HG03066 (cell line): ENCODE results near the gene GMDS.

Experiments used
- ATAC-seq: cut with Tn5 transposase; IDR thresholded peaks from one replicate; pipeline ENCODE4 v1.9.1; 2021; ENCODE audit warnings: low read depth; ENCODE audit not compliant: unreplicated experiment

The GMDS gene

GRCh38 chr6:2182251-2182650 is 63.2 kb downstream of the GMDS start:
- ATAC-seq: no peak

- ATAC-seq: no peak
Observed at GRCh38 chr6:2181567-2181966, 63.8 kb downstream of the GMDS start.

GRCh38 chr6:2179950-2180349 is 65.5 kb downstream of the GMDS start:
- no peak for ATAC-seq

DNA sequence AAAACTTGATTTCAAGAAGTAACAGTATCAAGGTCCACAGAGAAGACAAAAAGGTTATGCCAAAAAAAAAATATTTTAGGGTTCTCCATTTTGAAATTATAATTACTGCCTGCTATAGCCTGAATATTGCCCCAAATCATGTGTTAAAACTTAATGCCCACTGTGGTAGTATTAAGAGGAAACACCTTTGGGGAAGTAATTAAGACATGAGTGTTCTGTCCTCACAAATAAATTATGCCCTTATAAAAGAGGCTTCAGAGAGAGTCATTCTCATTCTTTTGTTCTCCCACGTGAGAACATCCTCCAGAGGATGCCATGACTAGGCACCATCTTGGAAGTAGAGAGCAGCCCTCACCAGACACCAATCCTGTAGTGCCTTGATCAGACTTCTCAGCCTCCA is 66.2 kb downstream of the GMDS start:
- ATAC-seq: no peak

DNA sequence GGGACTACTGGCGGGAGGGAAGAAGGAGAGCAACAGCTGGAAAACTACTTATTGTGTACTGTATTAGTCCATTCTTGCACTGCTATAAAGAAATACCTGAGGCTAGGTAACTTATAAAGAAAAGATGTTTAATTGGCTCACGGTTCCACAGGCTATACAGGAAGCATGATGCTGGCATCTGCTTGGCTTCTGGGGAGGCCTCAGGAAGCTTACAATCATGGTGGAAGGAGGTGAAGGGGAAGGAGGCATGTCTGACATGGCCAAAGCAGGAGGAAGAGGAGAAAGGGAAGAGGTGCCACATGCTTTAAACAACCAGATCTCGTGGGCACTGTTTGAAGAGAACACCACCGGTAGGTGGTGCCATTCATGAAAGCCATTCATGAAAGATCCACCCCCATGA is 67.3 kb downstream of the GMDS start:
- no peak for ATAC-seq

DNA sequence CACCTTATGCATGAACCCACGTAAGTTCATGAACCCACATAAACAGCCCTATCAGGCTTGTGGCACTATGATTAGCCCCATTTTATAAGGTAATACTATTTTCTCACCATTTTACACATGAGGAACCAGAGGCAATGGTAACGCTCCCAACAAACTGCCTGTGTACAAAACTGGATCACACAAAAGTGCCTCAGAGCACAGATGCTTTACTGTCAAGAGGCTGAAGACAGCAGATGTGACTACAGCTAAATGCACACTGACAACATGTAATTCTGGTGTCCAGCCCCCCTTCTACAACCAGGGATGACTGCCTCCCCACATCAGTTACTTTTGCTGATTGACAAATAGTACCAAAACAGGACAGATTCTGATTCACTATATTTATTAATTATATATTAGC is 69.6 kb downstream of the GMDS start:
- no peak for ATAC-seq

DNA sequence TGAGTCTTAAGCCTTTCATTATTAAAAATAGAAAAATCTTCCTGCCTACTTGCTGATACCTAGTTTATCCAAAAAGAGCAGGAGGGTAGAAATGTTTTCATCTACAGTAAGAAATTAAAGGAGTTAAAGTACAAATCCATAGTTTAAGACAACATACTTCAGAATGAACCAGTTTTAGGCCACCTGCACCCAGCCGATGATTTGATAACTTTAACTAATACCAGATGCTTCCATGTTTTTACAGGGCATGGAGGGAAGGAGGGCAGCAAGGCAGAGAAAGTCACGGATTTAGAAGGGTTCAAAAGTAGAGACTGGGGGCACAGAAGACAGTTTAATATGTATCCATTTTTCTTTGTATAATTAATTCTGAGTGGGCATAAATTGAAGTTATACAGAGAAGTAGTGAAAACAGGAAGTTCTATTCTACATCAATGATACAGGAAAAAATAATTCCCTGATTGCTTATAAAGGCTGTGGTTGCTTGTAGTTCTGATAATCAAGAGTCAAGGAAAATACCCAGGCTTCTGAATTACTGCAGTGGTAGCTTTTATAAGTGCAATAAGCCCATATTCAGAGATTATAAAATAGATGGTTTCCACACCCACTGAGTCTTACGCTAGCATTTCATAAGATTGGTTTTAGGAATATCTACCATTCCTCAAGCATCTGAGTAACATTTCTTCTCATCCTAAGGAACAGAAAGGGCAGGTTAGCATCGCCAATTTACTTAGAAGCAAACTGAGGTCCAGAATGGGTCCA is 72.0 kb downstream of the GMDS start:
- ATAC-seq: no peak

- ATAC-seq: no peak
Observed at GRCh38 chr6:2171728-2172127, 73.7 kb downstream of the GMDS start.

DNA sequence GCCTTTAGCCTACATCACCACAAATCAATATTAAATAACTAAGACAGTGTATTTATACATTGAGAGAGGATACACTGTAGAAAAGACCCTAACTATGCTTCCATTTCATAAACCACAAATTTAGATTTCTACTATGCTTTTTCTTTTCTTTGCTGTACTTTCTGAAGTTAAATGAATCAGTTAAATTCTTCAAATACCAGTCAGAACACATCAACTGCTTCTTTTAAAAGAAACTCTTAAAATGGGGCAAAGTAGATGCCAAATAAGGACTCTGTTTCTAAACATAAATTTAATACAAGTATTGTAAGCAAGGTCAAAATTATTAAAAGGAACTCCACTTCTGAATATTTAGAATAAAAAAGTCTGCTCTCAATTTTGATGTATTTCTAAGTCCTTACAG is 76.9 kb downstream of the GMDS start:
- ATAC-seq: no peak

- no peak for ATAC-seq
Observed at GRCh38 chr6:2166717-2167116, 78.7 kb downstream of the GMDS start.

- ATAC-seq: no peak
Observed at GRCh38 chr6:2165286-2165685, 80.1 kb downstream of the GMDS start.

- ATAC-seq: no peak
Observed at GRCh38 chr6:2164481-2164880, 80.9 kb downstream of the GMDS start.

- ATAC-seq: no peak
Observed at GRCh38 chr6:2162079-2162445, 83.3 kb downstream of the GMDS start.

GRCh38 chr6:2158596-2159271 is 86.7 kb downstream of the GMDS start:
- ATAC-seq: no peak

GRCh38 chr6:2157441-2158127 is 87.8 kb downstream of the GMDS start:
- no peak for ATAC-seq

- no peak for ATAC-seq
Observed at GRCh38 chr6:2155206-2155605, 90.2 kb downstream of the GMDS start.

DNA sequence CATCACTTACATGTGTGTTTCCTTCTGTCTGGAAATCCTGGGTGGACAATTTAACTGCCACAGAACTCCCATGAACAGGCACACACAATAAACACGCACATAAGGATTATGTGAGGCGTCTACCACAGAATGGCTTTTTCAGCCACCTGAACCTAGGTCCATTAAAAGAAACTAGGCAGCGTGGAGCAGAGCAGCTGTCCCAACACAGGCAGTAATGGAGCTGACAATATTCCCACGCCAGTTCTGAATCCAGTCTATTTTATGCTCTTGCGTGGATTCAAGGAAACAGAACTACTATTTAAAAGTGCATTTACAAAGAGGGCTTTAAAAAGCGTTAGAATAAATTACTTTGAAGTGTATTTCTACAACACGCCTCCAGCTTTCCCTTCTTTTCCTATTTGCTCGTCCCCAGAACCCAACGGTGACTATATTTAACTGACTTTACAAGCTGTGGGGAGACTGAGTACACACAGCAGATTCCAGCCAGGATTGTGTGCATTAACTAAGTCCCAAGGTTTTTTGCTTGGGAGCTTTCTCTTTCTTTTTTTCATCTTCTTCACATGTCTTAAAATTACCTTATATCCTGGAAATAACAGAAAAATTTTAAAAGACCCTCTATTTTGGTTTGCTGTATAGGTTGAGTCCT is 95.9 kb downstream of the GMDS start:
- no peak for ATAC-seq

GRCh38 chr6:2148748-2149147 is 96.7 kb downstream of the GMDS start:
- no peak for ATAC-seq

DNA sequence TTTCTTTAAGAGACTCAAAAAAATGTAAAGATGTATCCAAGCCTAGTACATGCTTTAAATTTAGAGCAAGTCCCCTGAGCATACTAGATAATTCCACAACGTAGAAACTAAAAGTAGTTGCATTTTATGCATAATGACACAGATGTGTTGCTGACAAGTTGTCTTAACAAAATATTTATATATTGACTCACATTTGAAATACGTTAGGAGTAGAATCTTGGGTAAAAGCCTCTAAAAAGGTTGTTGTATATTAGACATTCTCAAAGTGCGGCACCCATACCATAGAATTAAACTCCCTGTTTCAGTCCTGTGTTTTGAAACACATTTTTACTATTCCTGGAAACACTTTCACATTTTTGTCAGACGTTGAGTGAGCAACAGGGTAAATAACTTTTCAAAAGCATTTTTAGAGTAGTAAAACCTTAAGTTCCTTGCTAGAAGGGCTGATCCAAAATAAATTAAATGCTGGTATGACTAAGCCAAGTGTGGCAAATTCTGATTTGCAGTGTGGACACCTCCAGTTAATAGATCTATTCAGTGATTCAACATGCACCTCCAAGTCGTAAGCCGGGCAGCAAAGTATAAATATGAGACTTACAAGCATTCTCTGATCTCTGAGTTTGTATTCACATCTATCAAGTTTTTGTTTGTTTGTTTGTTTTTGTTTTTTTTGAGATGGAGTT is 97.5 kb downstream of the GMDS start:
- no peak for ATAC-seq

GRCh38 chr6:2147261-2147660 is 98.1 kb downstream of the GMDS start:
- no peak for ATAC-seq

DNA sequence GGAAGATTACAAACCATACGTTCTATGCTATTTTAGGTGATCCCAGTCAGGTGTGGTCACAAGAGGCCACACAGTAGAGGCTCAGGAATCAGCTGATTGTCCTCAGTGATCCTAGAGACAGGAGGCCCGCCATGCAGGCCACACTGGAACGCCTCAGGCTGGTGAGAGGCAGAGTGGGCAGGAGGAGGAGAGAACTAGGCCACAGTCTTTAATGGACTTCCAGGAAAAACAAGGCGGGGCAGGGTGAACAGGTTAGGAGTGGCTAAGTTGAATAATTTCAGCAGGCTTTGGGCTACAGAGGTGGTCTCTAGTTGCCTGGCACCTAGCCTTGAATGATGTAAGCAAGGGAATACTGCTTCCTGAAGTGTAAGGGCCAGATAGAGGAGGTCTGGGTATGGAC is 101.2 kb downstream of the GMDS start:
- no peak for ATAC-seq
